Measurements from ENCODE around the gene ANTXRL.
"Not testable (repeated sequence)": the region's sequence is repeated elsewhere in the genome, so short reads cannot be mapped to it uniquely, and the experiment has no call there.

ANTXRL gene

DNA sequence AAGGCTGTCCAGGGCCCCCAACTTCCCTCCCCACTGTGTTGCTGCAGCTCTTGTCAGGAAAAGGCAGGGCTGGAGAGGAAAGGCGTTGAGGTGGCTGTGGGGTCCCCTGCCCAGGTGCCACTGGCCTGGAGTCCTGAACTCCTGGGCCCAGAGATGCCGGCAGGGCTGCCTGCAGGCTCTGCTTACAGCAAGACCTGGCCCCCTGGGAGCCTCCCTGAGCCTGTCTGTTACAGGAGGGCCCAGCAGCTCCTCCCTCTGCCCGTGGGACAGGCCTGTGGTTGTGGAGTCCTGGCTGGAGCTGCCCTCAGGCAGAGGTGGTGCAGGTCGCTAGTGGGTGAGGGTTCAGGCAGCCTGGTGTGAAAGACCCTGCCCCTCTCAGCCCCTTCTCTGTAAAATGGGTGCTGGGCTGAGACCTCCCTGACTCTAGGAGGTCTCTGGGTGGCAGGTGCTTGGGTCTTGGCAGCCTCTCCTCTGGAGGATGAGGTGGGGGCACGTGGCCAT is 9.9 kb downstream of the ANTXRL start:
- DNase-seq, result no peak

DNA sequence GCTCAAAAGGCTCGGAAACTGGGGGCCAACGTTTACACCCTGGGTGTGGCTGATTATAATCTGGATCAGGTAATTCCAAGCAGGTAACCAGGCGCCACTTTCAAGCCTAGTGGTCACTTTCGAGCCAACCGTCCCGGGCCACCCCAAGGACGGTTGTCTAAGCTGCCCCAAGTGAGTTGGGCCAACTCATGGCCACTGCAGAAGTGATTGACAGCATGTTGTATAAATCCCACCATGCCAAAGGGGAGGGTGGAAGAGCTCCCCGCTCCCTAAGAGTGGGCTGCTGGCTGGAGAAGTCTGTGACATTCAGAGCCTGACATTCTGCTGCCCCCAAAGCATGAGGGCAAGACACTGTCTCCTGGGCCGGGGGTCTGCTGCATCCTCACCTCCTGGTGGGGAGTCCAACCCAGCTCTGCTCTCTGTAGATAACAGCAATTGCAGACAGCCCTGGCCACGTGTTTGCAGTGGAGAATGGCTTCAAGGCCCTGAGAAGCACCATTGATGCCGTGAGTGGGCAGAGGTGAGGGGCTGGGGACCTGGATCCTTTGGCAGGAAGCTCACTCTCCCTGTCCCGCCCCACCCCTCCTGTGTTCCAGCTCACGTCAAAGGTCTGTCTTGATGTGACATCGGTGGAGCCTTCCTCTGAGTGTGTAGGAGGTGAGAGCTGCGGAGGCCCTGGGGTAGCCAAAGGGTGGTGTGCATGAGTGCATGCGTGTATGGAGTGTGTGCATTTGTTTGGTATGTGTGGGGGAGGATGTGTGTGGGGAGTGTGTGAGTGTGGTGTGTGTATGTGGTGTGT is 10.8 kb downstream of the ANTXRL start:
- no peak for DNase-seq

DNA sequence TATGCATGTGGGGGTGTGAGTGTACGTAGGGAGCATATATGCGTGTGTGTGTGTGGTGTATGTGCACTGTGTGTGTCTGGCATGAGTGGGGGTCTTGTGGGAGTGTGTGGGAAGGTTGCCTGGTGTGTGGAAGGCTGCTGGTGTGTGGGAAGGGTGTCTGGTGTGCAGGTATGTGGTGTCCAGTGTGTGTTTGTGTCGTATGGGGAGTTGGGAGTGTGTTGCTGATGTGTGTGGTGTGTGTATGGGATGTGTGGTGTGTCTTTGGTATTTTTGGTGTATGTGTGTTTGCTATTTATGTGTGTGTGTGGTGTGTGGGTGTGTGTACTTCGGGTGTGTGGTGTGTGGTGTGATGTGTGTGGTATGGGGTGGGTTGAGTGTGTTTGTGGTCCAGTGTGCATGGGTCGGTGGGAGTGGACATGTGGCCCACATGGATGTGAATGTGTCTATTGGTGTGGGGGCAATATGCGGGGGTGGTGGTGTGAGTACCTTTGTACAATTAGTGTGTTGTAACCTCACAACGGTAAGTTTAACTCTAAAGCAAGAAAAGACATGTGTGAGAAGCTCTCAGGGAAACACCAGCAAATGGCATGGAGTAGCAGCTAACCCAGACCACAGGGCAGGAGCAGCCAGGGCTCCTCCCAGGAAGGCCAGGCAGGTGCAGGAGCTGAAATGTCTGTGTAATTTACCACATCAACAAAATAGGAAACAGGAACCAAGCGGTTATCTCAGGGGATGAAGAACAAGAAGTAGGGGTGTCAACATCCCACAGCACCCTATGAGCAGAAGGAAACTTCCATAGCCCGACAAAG is 11.9 kb downstream of the ANTXRL start:
- no peak for DNase-seq

DNA sequence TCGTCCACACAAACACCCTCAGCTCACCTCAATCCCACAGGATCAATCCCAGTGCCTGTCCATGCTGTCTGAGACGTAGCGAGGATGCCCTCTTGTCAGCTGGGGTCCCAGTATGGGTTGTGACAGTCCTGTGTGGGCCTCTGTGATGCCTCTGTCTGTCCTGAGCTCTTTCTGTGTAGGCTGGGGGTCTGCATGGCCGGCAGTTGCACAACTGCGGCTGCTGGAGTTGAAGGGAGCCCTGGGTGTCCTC is 12.4 kb downstream of the ANTXRL start:
- DNase-seq, result no peak

DNA sequence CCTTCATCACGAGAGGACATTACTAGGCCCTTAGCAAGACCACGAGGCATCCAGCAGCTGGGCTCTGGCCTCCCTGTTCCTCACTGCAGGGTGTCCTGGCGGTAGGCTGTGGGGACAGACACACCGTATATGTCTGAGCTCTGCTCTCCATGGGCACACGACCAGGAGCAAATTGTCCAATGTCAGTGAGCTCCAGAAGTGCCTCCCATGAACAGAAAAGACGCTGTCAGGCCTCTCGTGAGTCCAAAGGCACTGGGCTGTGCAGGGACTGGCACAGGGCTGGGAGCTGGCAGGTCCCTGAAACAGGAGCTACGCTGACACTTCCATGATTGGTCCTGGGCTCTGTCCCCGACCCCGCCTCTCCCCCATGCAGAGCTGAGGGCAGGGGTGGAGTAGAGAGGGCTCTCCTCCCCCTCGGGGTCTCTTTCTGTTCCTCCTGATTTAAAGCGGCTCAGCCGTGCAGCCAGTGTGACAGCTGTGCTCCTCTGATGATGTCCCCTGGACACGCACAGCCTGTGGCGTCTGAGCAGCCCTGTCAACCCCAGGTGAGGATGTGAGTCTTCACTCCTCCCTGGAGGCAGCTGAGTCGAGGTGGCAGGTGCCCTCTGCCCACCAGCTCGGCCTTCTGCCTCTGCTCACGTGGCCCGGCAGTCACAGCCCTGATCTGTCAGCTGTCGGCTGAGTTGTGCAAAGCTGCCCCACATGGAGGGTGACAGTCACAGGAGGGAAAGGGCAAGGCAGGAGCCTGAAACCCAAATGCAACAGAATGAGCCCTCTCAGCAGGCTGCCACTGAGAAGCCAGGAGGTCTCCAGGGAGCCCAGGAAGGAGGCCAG is 13.0 kb downstream of the ANTXRL start:
- no peak for DNase-seq

DNA sequence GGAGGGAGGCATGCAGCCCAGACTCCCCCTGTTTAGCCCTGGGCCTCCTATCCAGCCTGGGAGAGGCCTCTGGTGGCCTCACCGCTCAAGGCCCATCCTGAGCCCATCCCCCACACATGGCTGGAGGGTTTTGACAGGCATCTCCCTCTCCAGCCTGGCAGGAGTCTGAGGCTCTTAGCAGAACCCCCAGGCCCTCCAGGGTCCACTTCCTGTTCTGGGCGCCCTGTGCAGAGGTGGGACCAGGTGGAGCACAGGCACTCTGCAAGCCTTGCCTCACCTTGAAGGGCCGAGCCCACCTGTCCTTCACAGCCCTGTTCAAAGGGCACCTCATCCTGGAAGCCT is 13.5 kb downstream of the ANTXRL start:
- not testable (repeated sequence) for DNase-seq

DNA sequence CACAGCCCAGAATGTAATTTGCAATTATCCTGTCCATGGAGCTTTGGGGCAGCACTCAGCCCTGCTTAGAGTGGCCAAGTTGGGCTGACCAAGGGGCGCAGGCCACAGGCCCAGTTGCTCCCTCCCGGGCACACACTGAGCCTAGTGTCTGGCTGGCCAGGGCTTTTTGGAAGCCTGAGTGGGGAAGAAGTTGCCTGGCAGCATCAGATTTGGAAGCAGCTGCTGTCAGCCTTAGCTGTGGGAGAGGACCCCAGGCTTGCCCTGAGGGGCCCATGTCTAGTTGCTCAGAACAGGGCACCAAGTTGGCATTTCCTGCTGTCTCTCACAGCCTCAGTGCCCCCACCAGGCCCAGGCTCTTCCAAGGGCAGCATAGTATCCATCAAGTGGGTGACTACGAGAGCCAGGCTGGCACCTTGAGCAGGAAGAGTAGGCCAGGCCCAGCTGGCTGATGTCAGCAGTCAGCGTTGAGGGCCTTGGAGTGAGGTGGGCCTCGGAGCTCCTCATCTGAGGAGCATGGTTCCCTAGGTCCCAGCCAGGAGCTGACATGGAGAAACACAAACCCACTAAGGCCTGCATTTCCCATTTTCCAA is 14.4 kb downstream of the ANTXRL start:
- no peak for DNase-seq

DNA sequence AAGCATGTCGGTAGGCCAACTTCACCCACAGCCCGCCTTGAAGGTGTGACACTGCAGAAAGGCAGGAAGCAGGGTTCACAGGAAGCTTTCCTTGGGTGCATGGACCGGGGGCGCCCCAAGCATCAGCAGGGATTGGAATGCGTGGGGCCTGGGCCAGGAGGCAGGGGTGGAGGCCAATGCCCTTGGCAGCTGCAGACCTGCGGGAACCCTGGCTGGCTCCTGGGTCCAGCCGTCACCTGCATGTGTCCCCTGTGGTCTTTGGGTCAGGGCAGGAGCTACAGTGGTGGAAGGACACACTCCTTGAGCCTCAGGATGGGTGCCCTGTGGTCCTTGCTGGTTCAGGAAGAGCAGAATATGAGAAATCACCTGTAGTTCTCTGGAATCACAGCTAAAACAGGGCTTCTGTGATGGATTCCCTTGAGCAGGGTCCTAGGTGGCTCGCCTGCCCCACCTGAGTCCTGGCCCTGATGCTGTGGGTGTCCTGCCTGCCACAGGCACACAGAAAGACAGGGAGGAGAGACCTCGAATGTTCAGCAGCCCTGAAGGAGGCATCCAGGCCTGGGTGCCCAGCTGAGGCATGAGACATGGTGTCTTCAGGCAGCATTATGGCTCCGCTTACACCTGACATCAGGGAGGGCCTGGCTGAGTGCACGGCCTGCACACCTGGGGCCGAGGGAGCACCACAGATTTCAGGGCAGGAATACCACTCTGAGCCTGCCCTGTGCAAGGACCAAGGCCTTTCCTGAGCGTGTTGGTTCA is 15.1 kb downstream of the ANTXRL start:
- no peak for DNase-seq

DNA sequence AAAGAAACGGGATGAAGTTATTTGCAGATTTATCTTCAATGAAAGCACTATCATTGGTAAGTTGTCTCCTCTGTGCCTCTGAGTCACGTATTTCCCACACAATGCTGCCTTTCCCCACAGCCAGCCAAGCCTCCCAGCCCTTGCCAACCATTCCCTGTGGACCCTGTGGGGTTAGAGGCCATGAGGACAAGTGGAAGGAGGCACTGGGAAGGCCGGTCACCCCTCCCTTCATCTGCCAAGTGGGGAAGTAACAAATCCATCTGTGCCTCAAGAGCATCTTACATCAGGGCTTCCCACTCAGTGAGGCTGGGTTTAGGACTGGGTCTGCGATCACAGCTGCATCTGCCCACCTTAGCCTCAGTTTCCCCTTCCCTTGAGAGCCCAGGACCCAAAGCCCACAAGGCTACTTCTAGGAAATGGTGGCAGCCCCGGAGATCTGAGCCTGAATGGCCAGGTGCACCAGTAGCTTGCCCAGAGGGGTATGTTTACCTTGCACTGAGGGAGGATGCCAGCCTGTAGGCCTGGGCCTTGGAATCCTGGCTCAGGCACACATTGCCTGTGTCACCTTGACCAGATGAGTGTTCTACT is 16.1 kb downstream of the ANTXRL start:
- not testable (repeated sequence) for DNase-seq

DNA sequence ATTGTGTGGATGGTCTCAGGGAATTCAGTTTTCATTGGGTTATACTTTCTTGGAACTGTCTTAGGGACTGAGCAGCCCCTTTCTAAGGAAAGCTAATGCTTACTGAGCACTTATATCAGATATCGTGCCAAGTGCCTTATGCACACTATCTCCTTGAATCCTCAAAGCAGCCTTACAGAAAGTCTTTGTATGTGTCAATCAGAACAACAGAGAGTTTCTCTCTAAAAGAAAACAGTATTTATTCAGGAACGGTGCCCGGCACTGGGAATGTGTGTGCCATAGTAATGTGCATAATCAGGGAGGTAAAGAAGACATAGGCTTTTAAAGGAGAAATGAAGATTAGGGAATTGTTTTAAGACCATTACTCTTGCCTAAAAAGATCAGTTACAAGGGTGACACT is 17.3 kb downstream of the ANTXRL start:
- DNase-seq, result no peak

DNA sequence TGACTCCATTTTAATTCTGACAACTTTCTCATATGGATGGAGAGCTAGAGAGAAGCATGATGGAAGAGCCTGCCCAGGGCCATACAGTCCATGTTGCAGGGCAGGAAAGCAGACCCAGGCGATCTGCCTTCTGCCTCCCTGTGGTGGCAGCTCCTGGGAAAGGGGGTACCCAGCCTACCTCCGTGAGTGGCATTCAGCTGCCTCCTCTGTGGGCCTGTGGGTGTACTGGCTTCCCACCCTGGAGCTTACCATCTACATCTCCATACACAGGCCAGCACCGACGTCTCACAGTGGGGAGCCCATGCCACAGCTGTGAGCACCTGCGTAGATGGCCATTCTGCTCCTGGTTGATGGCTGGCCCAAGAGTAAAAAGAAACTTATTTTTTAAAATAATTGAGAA is 17.9 kb downstream of the ANTXRL start:
- not testable (repeated sequence) for DNase-seq

DNA sequence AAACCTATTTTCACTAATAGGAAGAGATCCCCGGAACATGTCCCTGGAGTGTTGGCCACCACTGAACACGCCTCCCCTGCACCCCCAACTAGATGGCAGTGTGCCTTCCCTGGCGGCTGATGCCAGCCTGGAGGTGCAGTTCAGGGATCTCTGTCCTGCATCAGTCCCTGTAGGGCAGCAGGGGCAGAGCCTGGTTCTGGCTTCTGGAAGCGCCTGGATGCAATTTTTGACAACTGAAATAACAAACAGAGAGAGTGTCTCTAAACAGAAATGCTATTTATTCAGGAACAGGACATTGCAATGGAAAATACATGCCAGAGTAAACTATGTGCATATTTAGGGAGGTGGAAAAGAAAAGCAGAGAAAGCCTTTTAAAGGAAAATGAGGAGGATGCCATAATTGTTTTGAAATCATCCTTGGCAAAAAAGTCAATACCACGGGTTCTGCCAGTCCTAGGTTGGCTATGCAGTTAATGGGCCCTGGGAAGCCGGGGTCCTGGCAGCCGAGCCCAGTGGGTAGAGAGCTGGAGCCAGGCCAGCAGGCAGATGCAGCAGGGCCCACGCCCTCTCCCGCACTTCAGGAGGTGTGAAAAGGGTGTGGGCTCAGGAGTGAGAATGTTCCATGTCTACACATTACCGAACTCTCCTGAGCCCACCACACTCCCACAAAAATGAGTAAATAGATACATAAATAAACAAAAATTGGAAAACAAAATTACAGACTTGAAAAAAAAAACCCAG is 18.5 kb downstream of the ANTXRL start:
- no peak for DNase-seq

DNA sequence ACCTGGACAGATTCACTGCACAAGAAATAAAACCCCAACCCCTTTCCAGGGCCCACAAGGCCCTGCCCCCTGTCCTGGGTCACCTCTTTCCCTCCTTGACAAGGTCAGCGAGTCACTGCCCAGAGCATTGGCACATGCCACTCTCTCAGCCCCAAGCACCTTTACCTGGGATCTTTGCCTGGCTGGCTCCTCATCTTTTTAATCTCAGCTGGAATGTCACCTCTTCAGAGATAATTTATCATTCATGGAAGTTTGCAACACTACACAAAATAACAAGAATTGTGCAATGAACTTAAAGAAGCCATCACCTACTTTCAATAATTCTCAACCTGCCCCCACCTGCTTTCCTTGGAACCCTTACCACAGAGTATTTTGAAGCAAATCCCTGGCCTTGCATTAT is 19.2 kb downstream of the ANTXRL start:
- no peak for DNase-seq

DNA sequence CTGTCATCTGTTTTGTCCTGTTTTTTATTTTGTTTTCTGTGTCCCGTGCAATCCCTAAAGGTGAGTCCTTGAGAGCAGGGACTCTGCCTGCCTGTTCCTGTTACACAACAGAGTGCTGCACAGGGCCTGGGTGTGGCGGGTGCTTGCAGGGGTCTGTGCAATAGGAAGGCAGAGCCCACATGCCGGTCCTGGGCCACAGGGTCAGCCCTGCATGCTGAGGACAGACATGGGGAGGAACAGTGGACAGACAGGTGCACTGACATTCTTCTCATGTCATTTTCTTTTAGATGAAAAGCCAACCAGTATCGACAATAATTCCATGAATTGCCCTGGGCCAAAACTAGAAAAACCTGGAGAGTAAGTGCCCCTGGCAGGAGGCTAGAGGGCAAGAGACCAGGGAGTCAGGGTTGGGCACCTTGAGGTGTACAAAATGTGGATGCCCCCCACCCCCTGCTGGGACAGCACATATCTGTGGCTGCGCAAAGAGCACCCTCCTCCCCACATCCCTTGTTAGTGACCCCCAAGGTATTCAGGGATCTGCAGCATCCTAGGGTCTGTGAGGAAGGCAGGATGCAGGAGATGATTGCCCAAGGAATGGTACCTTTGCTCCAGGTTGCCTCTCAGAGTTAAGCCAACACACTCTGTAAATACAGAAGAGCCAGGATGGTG is 19.9 kb downstream of the ANTXRL start:
- no peak for DNase-seq

DNA sequence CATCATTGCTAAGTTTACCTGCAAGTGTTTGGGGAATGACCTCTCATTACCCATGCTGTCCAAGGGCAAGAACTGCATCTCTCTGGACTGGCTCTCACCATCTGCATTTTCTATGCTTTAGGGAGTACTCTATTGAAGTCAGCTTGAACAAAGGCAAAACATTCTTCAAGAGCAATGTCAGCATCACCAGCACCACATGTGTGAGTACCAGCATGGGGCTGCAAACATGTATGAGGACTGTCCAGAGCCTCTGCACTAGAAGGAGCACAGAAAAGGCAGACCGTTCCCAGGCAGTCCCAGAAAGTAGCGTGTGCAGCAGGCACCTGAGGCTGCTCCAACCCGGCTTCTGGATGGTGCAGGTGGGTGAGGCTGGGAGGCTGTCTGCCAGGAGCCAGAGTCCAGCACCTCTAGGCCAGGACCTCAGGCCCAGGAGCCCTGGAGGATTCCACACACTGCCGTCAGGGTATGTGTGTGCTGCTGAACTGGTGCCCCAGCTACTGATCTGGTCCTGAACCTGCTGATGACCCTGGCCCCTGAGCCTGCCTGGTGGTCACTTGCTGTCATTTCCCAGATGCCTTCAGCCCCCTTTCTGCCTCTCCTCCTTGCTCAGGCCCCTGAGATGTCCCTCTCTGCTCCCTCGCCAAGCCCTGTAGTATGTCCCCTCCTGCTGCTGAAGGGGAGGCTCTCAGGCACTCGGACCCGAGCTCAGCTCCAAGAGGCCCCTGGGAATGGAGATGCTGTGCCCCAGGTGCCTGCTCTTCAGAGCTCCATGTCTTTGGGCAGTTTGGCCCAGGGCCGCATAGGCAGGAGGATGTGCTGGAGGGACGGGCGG is 20.7 kb downstream of the ANTXRL start:
- DNase-seq, result no peak

DNA sequence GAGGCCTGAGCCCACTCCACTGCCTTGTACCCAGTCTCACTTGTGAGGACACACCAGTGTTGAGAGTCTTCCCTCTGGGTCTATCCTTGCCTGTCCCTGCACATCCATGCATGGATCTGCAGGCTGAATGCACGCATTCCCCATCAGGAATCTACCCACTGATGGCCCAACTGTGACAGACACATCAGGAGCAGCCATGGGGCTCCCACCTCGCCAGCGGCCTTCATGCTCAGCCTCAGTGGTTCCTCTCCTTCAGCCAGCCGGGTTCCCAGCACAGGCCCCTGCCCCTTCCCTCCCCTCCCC is 21.3 kb downstream of the ANTXRL start:
- no peak for DNase-seq

DNA sequence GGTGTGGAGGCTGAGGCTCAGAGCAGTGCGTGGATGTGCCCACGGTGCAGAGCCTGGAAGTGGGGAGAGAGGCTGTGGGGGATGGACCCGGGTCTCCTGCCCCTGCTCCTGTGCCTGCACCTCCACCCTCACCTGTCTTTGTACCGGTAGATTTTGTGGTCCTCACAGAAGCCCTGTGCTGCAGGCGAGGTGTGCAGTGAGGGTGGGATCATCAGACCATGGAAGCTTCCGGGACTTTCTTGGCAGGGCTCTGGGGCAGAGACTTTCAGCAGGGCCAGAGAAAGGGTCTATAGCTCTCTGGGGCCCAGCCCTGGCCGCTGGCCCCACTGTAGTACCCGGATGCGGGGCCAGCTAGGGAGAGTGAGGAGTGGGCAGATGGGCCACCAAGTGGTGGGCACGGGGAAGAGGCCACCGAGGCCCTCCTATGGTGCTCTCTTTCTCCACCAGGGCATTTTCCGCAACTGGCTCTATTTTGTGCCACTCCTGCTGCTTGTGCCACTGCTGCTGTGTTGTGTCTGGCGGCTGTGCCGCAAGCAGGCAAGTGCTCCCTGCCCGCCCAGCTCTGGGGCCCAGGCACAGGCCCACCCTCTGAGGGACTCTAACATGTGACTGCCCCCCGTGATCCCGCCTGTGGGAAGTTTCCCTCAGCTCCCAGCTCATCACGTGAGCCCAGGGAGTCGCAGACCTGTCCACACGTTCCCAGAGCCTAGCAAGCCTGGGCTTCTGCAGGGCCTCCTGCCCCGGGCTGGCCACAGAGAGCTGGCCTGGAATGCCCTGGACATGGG is 22.1 kb downstream of the ANTXRL start:
- no peak for DNase-seq

DNA sequence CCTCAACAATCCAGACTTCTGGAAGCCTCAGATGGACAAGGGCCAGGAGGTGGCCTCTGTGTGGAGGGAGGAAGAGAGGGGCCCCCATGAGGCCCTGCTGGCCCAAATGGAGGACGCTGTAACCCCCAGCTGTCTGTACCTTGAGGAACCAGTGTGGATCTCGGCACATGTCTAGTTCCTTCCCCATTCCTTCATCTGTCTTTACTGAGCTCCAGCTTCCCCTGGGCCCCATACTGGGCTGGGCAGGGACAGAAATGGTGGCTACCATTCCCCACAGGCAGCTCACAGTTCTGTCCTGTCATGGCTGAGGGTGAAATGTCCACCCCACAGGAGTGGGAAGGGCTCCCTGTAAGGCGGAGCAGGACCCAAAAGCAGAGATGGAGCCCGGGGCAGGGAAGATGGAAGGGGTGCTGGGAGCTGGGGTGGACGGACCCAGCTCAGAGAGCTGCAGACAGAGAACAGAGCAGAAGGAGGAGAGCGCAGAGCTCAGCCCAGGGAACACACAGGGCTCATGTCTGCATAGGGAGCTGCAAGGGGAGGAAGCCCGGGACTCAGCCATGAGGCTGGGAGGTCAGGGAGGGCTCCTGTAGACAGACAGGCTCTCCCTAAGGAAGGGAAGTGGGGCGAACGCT is 22.8 kb downstream of the ANTXRL start:
- no peak for DNase-seq

DNA sequence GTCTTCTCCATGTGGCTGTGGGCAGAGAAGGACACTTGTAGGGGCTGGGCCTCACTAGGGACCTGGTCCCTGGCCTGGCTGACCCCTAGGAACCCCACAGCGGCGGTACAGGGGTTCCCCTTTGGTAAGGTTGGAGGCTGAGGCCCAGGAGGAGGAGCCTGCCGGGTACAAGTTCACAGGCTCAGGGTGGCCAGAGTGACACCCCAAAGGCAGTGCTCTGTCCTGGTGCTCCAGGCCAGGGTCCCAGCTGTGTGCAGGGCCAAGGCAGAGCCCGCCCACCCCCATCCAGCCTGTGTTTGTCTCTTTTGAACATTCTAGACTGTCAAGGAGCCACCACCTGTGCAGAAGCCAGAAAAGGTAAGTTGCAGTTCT is 23.3 kb downstream of the ANTXRL start:
- no peak for DNase-seq

Data from hippocampal formation (tissue), 2 donors.